HG03108 (cell line): ENCODE results near the gene SULT1C3.

Experiments
- ATAC-seq: cut with Tn5 transposase; IDR thresholded peaks from one replicate; pipeline ENCODE4 v1.9.1; 2021; ENCODE audit warnings: moderate library complexity; ENCODE audit not compliant: unreplicated experiment

SULT1C3 gene

GRCh38 chr2:108297436-108298141 is 57.8 kb downstream of the SULT1C3 start:
- ATAC-seq, result no peak

DNA sequence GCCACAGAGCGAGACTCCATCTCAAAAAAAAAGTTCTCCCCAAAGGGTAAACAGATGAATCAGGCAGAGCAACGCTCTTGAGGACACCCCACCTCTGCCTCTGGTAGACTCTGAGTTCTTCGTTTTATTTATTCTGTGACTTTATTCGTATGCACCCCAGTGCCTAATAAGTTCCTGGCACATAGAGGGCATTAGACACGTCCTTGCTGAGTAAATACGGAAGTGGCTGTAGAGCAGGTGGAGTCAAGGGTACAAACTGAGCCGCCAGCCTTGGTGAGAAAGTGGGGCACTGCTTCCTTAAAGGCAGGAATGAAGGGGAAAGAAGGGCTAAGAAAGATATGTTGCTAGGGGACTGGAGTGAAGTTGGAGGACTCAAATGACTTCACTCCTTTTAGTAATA is 61.8 kb downstream of the SULT1C3 start:
- no peak for ATAC-seq

DNA sequence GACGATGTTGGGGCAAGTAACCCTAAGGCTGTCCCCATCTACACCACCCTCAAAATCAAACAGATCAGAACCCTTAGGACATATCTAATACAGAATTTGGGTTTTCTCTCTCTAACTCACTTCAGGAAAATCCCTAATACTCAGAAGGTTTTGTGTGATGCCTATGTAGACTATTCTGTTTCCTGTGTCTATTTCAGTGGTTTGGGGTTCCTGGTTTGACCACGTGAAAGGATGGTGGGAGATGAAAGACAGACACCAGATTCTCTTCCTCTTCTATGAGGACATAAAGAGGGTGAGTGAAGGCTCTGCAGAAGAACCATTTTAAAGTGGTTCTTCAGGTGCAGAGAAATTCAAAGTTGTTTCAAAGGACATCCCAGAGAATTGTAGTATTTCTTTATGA is 65.2 kb downstream of the SULT1C3 start:
- peak; percentile 64 for ATAC-seq

GRCh38 chr2:108305901-108306300 is 66.1 kb downstream of the SULT1C3 start:
- ATAC-seq, result no peak

GRCh38 chr2:108309903-108310302 is 70.1 kb downstream of the SULT1C3 start:
- no peak for ATAC-seq
